GM23338 (cell line): ENCODE data around the gene SLC16A13. TPM values are rescaled to one million over a fixed set of nuclear protein-coding genes. Genes with fewer than 3 reads are reported as not detected.

Experiments
- ATAC-seq: fragments of 200-7000 bp; cut with Tn5 transposase; 3 replicates; pipeline ENCODE4 v1.9.1; 2020
- DNase-seq: peaks from one replicate; pipeline ENCODE4 v3.0.0-alpha.2; 2015; ENCODE audit warnings: low spot score
- H2AFZ ChIP-seq: fragments of 200-600 bp; sonication (generic); 2 replicates; pipeline ENCODE4 v1.8.0; 2016; ENCODE audit warnings: antibody characterized with exemption, mild to moderate bottlenecking, moderate library complexity
- H3F3A ChIP-seq: fragments of 200-600 bp; sonication (generic); replicated peaks from 2 replicates; pipeline ENCODE4 v1.8.0; 2017; ENCODE audit warnings: antibody characterized with exemption, mixed run types, low read depth
- H3K27ac ChIP-seq: fragments of 200-600 bp; sonication (generic); 2 replicates; pipeline ENCODE4 v1.6.1; 2016; ENCODE audit warnings: low read depth
- H3K27me3 ChIP-seq: fragments of 200-600 bp; sonication (generic); 2 replicates; pipeline ENCODE4 v1.8.0; 2016; ENCODE audit warnings: mild to moderate bottlenecking, mixed run types, moderate library complexity; ENCODE audit not compliant: insufficient read depth
- H3K36me3 ChIP-seq: fragments of 200-600 bp; sonication (generic); 2 replicates; pipeline ENCODE4 v1.8.0; 2016; ENCODE audit warnings: mild to moderate bottlenecking; ENCODE audit not compliant: insufficient read depth
- H3K4me1 ChIP-seq: fragments of 200-600 bp; sonication (generic); 2 replicates; pipeline ENCODE4 v1.8.0; 2016; ENCODE audit warnings: mild to moderate bottlenecking, moderate library complexity; ENCODE audit not compliant: insufficient read depth
- H3K4me2 ChIP-seq: fragments of 200-600 bp; sonication (generic); 2 replicates; pipeline ENCODE4 v1.7.1; 2017; ENCODE audit warnings: mixed run types
- H3K4me3 ChIP-seq: fragments of 200-600 bp; sonication (generic); 2 replicates; pipeline ENCODE4 v1.6.1; 2016; ENCODE audit warnings: mixed run types
- H3K79me2 ChIP-seq: fragments of 200-600 bp; sonication (generic); replicated peaks from 2 replicates; pipeline ENCODE4 v1.8.0; 2017; ENCODE audit warnings: mild to moderate bottlenecking; ENCODE audit not compliant: insufficient read depth
- H3K9me2 ChIP-seq: fragments of 200-600 bp; sonication (generic); 2 replicates; pipeline ENCODE4 v1.8.0; 2017; ENCODE audit not compliant: insufficient read depth
- H4K20me1 ChIP-seq: fragments of 200-600 bp; sonication (generic); replicated peaks from 2 replicates; pipeline ENCODE4 v1.8.0; 2017; ENCODE audit warnings: mild to moderate bottlenecking; ENCODE audit not compliant: insufficient read depth
- H3K27ac Mint-ChIP-seq: 2 replicates; pipeline ENCODE4 v1.8.0; 2020; ENCODE audit warnings: inconsistent platforms, mild to moderate bottlenecking, moderate library complexity, mixed read lengths
- H3K27me3 Mint-ChIP-seq: 3 replicates; pipeline ENCODE4 v1.8.0; 2022; ENCODE audit warnings: low read depth, mild to moderate bottlenecking, moderate library complexity, mixed read lengths, inconsistent platforms; ENCODE audit not compliant: insufficient read depth, poor library complexity
- H3K36me3 Mint-ChIP-seq: 3 replicates; pipeline ENCODE4 v1.8.0; 2021; ENCODE audit warnings: low read depth, mild to moderate bottlenecking, inconsistent platforms, moderate library complexity, mixed read lengths
- H3K4me1 Mint-ChIP-seq: 3 replicates; pipeline ENCODE4 v1.8.0; 2020; ENCODE audit warnings: mild to moderate bottlenecking, inconsistent platforms, mixed read lengths
- H3K4me3 Mint-ChIP-seq: 3 replicates; pipeline ENCODE4 v1.8.0; 2021; ENCODE audit warnings: moderate library complexity, mild to moderate bottlenecking, inconsistent platforms, mixed read lengths
- H3K9me3 Mint-ChIP-seq: 3 replicates; pipeline ENCODE4 v1.8.0; 2020; ENCODE audit warnings: moderate library complexity, mild to moderate bottlenecking, inconsistent platforms, mixed read lengths
- POLR2AphosphoS5 ChIP-seq: IDR thresholded peaks from 2 replicates; pipeline ENCODE4 v1.6.1; 2016; ENCODE audit warnings: antibody characterized with exemption, low read depth
- polyA plus RNA-seq: library from polyadenylated mRNA; unstranded; fragments of >200 nt; fragmentation: Nextera tagmentation; extraction: Ambion mirVana; gene quantifications from 2 replicates; pipeline ENCODE4 v1.2.1, GENCODE V29; 2016
- total RNA-seq: library from RNA; depleted of rRNA; stranded (reverse); fragments of >200 nt; shearing (Covaris generic); gene quantifications from 2 replicates; pipeline ENCODE4 v1.2.3, GENCODE V29; 2014
- TF ChIP-seq, protein P1 (sequence below): fragments of 250-450 bp; sonication (Bioruptor Pico); IDR thresholded peaks from 2 replicates; pipeline ENCODE4 v1.5.0; 2020; ENCODE audit warnings: mild to moderate bottlenecking, moderate library complexity
- TF ChIP-seq, protein P2 (sequence below), 2 experiments: fragments of 200-600 bp in 1 of 2; sonication (generic) in 1 of 2; conservative IDR thresholded peaks; 2 replicates each; pipeline versions ENCODE4 v1.5.1 to v1.6.1; 2016 to 2017; ENCODE audit warnings: antibody characterized with exemption in 2 of 2, low read depth in 2 of 2, mild to moderate bottlenecking in 2 of 2, moderate library complexity in 1 of 2

Gene SLC16A13
- total and polyA plus RNA-seq, 2 experiments from 2014 or later = 2.2 to 4.7 TPM

DNA sequence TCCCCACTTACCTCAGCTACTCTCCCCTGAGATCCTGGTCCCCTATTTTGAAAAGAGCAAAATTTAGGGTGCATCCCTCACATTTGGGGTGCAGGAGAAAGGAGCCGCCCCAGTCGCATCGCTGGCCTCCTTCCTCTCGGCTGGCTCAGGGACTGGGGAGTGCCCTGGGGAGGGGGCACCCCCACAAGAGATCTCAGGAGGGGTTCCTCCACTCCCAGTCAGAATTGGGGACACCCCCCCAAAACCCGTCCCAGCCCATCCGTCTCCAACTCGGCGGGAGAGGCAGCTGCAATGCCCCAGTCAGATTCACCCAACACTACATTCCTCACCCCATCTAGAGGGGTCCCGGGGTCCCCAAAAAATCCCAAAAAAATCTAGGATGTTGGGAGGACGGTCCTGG, 16.4 kb upstream of the SLC16A13 start (continued):
- TF ChIP-seq, protein P1, sequence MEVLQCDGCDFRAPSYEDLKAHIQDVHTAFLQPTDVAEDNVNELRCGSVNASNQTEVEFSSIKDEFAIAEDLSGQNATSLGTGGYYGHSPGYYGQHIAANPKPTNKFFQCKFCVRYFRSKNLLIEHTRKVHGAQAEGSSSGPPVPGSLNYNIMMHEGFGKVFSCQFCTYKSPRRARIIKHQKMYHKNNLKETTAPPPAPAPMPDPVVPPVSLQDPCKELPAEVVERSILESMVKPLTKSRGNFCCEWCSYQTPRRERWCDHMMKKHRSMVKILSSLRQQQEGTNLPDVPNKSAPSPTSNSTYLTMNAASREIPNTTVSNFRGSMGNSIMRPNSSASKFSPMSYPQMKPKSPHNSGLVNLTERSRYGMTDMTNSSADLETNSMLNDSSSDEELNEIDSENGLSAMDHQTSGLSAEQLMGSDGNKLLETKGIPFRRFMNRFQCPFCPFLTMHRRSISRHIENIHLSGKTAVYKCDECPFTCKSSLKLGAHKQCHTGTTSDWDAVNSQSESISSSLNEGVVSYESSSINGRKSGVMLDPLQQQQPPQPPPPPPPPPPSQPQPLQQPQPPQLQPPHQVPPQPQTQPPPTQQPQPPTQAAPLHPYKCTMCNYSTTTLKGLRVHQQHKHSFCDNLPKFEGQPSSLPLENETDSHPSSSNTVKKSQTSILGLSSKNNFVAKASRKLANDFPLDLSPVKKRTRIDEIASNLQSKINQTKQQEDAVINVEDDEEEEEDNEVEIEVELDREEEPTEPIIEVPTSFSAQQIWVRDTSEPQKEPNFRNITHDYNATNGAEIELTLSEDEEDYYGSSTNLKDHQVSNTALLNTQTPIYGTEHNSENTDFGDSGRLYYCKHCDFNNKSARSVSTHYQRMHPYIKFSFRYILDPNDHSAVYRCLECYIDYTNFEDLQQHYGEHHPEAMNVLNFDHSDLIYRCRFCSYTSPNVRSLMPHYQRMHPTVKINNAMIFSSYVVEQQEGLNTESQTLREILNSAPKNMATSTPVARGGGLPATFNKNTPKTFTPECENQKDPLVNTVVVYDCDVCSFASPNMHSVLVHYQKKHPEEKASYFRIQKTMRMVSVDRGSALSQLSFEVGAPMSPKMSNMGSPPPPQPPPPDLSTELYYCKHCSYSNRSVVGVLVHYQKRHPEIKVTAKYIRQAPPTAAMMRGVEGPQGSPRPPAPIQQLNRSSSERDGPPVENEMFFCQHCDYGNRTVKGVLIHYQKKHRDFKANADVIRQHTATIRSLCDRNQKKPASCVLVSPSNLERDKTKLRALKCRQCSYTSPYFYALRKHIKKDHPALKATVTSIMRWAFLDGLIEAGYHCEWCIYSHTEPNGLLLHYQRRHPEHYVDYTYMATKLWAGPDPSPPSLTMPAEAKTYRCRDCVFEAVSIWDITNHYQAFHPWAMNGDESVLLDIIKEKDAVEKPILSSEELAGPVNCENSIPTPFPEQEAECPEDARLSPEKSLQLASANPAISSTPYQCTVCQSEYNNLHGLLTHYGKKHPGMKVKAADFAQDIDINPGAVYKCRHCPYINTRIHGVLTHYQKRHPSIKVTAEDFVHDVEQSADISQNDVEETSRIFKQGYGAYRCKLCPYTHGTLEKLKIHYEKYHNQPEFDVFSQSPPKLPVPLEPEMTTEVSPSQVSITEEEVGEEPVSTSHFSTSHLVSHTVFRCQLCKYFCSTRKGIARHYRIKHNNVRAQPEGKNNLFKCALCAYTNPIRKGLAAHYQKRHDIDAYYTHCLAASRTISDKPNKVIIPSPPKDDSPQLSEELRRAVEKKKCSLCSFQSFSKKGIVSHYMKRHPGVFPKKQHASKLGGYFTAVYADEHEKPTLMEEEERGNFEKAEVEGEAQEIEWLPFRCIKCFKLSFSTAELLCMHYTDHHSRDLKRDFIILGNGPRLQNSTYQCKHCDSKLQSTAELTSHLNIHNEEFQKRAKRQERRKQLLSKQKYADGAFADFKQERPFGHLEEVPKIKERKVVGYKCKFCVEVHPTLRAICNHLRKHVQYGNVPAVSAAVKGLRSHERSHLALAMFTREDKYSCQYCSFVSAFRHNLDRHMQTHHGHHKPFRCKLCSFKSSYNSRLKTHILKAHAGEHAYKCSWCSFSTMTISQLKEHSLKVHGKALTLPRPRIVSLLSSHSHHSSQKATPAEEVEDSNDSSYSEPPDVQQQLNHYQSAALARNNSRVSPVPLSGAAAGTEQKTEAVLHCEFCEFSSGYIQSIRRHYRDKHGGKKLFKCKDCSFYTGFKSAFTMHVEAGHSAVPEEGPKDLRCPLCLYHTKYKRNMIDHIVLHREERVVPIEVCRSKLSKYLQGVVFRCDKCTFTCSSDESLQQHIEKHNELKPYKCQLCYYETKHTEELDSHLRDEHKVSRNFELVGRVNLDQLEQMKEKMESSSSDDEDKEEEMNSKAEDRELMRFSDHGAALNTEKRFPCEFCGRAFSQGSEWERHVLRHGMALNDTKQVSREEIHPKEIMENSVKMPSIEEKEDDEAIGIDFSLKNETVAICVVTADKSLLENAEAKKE (CRISPR knock-in tag) = no peak

DNA sequence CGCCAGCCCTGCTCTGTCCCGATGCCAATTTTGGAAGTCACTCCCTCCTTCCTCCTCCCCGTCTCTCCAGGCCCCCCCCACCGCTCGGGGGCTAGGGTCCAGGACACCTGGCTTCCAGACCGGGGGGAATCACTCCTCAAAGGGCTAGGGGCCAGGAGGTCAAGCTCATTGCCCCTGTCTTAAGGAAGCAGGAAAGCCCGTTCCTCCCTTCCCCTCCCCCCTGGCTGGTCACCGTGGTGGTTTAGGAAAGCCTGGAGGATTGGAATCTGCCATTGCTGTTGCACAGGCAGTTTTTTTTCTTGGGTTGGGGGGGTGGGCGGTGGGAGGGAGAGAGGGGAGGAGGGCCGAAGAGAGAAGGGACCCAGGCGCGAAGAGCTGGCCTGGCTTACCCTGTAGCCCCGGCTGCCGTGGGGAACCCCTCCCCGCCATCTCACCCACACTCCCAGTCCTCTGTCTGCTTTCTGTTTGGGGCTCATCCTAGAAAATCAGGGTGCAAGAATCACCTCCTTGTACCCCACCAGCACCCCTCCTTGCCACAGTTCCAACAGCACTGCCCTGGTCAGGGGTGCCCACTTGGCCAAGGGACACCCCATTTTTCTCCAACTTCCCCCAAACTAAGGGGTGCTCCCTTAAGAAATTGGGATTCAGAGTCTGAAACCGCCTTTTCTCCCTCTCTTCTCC, 15.8 kb upstream of the SLC16A13 start:
- peaks cover 10% of the 10 kb centered on the region; the same call in 1 of the 2 replicates for H3F3A ChIP-seq
- peak overlapping the region; percentile 96 for H2AFZ ChIP-seq
- peak overlapping the region; percentile 47 for H3K4me3 ChIP-seq
- Mint-ChIP-seq H3K4me1 (peaks cover 41% of the 10 kb centered on the region), H3K9me3 (no peaks in the 10 kb centered on the region; the same call in 2 of the 3 replicates), H3K27me3 (peaks cover 42% of the 10 kb centered on the region), H3K36me3 (peaks cover 12% of the 10 kb centered on the region), H3K4me3 (peak overlapping the region; percentile 54), H3K27ac (peak overlapping the region; percentile 84)
- peak overlapping the region; percentile 86 for H3K4me2 ChIP-seq
- H3K4me1 ChIP-seq = peaks cover 40% of the 10 kb centered on the region
- no peaks in the 10 kb centered on the region for H3K9me2 ChIP-seq
- peaks cover 41% of the 10 kb centered on the region for H3K27me3 ChIP-seq
- DNase-seq = peak; percentile 79
- no peaks in the 10 kb centered on the region for H4K20me1 ChIP-seq
- no peak overlapping the region for H3K27ac ChIP-seq
- no peaks in the 10 kb centered on the region for H3K79me2 ChIP-seq
- no peaks in the 10 kb centered on the region for H3K36me3 ChIP-seq
- no peak for ATAC-seq
- TF ChIP-seq, protein P2, sequence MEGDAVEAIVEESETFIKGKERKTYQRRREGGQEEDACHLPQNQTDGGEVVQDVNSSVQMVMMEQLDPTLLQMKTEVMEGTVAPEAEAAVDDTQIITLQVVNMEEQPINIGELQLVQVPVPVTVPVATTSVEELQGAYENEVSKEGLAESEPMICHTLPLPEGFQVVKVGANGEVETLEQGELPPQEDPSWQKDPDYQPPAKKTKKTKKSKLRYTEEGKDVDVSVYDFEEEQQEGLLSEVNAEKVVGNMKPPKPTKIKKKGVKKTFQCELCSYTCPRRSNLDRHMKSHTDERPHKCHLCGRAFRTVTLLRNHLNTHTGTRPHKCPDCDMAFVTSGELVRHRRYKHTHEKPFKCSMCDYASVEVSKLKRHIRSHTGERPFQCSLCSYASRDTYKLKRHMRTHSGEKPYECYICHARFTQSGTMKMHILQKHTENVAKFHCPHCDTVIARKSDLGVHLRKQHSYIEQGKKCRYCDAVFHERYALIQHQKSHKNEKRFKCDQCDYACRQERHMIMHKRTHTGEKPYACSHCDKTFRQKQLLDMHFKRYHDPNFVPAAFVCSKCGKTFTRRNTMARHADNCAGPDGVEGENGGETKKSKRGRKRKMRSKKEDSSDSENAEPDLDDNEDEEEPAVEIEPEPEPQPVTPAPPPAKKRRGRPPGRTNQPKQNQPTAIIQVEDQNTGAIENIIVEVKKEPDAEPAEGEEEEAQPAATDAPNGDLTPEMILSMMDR (conservative IDR thresholded peaks at IDR 0.05; ENCODE audit: low read depth in 2 of 2) = no peak
- no peak for TF ChIP-seq POLR2AphosphoS5
- TF ChIP-seq, protein P1 (CRISPR knock-in tag) = no peak
